ENCODE measurements around the gene DDX19B.
"Not testable (repeated sequence)": the region's sequence is repeated elsewhere in the genome, so short reads cannot be mapped to it uniquely, and the experiment has no call there.

DDX19B gene

DNA sequence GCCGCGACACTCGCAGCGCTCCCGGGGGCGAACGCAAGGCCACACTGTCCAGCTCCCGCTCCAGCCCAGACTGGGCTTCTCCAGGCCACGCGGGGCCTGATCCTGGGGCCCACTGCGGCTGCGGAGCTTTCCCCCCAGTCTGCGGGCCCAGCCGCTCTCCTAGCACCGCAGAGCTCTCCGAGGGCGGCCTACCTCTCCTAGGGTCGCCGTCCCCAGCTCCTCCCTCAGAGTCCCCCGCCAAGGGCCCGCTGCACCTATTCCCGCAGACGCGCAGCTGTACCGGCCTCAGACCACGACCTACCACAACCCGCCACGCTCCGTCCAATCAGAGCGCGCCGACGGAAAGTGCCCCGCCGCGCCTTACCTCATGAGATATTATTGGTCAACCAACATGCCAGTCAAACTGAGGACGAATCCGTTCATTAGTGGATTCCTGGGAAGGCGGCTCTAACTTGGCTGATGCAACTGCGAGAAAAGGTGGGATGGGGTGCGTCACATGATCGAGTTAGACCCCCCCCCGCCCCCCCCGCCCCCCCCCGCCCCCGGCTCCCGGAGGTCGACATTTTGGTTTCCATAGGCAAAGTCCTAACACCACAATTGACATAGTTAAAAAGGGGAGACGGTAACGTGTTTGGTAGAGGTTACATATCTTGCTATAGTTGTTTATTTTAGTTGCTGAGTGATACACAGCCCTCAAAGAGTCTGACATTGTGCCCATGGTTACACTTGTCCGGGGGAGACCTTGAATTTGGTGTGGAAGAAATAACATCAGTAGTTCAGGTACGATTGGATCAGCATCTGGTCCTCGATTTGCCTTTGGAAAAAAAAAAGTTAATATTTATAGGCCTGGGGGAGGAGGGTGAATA, 9.5 kb upstream of the DDX19B start, which contains the start of gene AARS1:
AARS1 (minus strand) TSS at position 278 of the 866 bp plus-strand sequence. CDS start 6,743 bp downstream, outside the sequence.
- DNase-seq: peak; percentile 88

DNA sequence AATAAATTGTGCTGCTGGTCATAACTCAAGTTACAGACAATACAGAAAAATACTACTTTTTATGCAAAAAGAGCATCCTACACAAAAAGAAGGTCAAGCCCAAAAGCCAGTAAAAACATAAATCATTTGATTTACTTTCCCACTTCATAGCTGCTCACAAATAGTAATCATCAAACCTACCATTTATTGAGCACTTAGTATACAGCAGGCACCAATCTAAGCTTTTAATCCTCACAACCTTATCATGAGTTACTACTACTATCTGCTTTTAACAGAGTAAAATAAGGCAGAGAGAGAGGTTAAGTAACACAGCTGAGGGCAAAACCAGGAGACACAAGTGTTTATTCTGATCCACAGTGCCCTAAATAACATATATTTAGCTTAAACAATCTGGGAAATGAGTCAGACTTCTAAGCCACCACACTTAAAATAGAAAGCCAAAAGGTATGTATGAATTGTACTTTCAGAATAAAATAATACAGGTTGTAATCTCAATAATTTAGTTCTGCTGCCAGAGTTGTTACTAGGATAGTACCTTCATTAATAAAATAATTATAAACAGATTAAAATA, 8.0 kb upstream of the DDX19B start:
- DNase-seq: no peak

DNA sequence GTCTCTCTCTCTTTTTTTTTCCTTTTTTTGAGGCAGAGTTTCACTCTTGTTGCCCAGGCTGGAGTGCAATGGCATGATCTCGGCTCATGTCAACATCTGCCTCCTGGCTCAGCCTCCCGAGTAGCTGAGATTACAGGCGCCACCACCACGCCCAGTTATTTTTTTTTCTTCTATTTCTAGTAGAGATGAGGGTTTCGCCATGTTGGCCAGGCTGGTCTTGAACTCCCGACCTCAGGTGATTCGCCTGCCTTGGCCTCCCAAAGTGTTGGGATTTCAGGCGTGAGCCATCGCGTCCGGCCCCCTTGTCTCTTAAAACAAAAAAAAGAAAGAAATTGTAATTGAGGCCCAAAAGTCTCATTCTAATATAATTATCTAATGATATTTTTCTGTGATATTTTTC, 6.8 kb upstream of the DDX19B start:
- DNase-seq: not testable (repeated sequence)

DNA sequence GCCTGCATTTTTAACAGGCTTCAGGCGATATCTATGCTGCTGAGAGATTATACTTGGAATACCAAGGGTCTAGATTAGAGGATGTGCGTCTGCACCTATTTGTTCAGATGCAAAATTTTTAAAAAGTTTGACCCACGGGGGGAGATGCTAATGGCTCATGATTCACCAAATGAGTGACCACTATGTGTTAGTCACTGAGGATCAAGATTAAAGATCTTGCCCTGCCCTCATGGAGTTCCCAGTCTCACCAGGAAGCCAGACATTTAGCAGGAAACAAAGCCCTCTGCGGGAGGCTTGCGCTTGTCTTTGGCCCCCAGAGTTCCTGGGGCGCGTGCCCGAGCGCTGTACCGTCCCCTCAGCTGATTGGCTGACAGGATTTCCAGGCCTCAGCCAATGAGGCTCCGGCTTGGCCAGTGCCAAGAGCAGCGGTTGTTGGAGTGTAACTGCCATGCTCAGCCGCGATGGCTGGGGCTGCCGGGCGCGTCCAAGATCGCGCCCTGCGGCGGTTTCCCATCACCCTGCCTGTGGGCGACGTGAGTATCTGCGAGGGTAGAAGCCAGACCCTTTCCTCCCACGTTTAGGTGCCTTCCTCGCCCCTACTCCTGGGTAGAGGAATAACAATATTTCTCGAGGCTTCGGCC, 4.5 kb upstream of the DDX19B start:
- no peak for DNase-seq

DNA sequence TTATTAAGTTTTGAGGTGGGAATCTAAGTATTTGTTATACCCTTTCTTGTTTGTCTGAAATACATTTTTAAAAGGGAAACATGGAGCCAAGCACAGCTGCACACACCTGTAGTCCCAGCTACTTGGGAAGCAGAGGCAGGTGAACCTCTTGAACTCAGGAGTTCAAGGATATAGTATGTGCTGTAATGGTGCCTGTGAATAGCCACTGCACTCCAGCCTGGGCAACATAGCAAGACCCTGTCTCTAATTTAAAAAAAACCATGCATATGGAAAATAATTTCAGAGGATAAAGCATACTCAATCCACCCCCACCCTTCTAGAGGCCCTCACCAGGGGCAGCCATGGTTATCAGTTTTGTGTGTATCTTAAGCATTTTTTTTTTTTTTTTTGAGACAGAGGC, 3.4 kb upstream of the DDX19B start:
- DNase-seq: no peak

DNA sequence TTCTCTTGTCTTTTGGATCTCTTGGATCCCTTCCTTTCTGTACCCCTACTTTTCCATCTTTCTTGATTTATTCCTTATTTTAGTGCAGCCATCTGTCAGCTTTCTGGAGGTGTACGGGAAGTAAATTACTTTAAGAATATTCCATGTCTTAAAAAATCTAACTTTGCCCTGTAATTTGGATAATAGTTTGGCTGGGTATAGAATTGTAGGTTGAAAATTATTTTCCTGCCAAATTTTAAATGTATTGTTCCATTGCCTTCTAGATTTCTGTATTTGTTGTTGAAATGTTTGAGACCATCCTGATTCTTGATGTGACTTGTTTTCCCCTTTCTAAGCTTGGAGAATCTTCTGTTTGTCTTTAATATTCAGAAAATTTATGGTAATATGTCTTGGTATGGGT, 2.1 kb downstream of the DDX19B start:
- no peak for DNase-seq

DNA sequence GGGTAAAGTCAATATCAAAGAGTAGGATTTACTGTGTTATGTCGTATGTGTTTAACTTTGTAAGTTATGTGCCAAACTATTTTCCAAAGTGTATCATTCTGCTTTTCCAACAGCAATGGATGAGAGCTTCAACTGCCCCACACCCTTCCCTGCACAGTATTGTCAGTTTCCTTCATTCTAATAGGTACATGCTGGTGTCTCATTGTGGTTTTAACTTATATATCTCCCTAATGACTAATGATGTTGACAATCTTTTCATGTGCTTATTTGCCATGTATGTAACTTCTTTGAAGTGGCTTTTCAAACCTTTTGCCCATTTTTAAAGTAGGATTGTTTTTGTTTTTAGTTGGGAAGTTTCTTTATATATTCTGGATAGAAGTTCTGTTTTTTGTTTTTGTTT, 3.8 kb downstream of the DDX19B start:
- no peak for DNase-seq

DNA sequence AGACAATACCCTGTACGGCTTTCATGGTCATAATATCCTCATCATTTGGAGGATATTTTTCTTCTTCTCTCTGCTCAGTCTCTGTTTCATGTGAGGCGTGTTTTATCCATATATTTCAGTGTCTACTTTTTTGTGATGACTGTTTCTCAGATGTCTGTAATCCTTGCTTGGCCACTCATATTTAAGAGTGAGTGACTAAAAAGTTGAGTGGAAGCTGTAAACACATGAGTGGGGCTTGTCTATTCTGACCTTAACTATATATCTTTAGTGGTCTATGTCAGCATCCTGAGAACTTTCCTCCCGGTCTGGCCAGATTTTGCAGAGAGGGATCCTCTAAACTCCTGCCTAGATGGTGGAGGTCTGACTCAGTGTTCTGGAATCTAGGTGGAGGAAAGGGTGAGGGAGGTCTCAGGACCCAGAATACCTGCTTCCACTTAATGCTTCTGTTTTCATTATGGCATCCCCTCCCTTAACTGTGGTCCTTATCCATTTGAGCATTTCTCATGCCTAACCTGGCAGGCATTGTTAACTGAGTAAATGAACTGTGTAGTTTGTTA, 6.0 kb downstream of the DDX19B start:
- no peak for DNase-seq

DNA sequence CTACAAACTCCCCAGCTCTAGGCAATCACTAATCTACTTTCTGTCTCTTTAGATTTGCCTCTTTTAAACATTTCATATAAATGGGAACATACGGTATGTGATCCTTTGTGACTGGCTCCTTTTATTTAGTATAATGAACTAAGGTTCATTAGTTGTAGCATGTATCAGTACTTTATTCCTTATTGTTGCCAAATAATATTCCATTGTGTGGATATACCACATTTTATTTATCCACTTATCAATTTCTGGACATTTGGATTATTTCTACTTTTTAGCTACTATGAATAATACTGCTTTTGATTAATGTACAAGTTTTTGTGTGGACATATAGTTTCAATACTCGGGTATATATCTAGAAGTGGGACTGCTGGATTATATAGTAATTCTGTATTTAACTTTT, 7.9 kb downstream of the DDX19B start:
- no peak for DNase-seq

DNA sequence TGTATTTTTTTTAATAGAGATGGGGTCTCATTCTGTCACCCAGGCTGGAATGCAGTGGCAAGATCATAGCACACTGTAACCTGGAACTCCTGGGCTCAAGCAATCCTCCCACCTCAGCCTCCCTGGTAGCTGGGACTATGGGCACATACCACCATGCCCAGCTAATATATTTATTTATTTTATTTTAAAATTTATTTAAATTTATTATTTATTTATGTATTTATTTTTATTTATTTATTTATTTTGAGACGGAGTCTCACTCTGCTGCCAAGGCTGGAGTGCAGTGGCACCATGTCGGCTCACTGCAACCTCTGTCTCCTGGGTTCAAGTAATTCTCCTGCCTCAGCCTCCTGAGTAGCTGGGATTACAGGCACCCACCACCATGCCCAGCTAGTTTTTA, 8.7 kb downstream of the DDX19B start:
- DNase-seq: not testable (repeated sequence)

DNA sequence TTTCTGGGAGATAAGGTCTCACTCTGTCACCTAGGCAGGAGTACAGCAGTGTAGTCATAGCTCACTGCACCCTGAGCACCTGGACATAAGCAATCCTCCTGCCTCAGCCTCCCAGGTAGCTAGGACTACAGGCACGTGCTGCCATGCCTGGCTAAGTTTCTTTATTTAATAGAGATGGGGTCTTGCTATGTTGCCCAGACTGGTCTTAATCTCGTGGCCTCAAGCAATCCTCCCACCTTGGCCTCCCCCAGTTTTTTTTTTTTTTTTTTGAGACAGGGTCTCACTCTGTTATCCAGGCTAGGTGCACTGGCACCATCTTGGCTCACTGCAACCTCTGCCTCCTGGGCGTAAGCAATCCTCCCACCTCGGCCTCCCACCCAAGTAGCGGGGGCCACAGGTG, 21.1 kb downstream of the DDX19B start:
- DNase-seq: no peak

DNA sequence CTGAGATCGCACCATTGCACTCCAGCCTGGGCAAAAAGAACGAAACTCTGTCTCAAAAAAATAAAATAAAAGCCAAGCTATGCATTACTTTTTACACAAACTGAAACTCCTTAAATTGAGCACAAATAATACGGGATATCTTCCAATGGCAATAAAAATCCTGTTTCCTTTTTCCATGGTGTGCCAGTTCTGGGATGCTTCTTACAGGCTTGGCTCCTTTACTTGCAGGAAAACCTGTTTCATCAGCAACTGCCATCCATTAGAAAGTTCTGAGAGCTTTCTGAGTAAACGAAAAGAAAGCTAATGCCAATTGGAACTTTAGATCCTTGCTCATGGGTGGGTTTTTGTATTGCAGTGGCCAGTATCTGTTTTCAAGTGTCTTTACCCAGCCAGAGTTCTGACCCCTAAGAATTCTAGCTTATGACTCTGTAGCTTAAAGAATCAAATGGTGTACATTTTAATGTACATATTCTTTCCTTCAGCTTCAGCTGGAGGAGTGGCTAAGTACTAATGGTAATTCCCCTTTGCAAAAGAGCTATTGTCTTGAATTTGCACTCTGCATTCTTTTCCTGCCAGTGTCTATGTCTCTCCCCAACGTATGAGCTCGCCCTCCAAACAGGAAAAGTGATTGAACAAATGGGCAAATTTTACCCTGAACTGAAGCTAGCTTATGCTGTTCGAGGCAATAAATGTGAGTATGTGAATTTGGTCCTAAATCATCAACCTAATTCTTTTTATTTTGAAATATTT, 26.2 kb downstream of the DDX19B start:
- no peak for DNase-seq

DNA sequence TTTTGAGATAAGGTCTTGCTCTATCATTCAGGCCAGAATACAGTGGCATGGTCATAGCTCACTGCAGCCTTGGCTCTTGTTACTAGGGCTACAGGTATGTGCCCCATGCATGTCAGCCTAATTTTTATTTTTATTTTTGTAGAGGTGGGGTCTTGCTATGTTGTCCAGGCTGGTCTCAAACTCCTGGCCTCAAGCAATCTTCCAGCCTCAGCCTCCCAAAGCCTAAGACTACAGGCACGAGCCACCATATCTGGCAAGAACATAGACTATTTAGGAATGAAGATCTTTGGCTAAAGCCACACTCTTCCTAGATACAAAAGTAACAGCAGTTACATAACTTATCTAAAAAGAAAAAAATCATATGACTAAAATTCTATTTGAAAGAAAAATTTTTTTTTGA, 32.1 kb downstream of the DDX19B start:
- DNase-seq: no peak

DNA sequence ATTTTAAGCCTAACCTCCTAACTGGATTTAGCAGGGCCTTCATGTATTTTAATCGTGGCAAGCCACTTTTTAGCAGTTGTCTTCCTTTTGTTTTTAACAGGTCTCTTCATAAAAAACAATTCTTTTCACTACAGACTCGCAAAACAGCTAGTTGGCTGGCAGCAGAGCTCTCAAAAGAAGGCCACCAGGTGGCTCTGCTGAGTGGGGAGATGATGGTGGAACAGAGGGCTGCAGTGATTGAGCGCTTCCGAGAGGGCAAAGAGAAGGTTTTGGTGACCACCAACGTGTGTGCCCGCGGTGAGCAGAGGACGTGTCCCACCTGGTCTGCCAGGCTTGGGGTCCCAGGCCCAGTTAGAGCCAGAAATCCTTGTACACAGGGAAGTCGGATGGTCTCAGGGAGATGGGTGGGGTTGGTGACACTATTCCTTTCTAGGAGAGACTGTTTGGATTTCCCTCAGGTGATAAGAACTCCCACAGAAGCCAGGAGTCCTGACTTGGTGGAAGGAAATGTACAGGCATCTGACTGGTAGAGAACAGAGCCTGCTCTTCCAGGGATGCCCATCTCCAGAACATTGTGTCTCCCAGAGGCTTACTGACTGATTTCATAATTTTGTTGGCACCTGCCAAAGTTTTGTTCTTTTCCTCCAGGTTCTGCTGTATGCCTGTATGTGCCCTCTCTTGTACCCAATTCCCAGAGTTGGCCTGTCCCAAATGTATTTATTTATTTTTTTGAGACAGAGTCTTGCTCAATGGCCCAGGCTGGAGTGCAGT, 32.8 kb downstream of the DDX19B start:
- DNase-seq: no peak

DNA sequence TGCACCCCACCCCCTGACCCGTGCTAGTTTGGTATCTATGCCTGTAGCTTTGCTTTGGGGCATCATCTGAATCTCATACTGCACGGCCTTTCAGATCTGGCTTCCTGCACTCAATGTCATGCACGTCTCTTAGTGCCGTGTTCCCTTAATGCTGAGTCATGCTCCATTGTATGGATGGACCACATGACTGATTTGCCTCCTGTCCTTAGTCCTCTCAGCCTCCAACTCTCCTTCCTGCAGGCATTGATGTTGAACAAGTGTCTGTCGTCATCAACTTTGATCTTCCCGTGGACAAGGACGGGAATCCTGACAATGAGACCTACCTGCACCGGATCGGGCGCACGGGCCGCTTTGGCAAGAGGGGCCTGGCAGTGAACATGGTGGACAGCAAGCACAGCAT, 33.7 kb downstream of the DDX19B start:
- not testable (repeated sequence) for DNase-seq

DNA sequence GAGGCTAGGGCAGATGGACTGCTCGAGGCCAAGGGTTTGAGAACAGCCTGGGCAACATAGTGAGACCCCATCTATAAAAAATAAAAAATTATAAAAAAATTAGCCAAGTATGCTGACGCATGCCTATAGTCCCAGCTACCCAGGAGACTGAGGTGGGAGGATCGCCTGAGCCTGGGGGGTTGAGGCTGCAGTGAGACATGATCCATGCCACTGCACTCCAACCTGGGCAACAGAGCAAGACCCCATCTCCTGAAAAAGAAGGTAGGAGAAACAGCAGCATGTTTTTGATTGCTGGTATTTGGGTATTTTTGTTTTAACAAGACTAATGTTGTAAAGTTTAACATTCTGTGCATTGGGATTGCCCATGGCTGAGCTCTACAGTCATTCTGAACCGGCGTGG, 38.8 kb downstream of the DDX19B start:
- no peak for DNase-seq

DNA sequence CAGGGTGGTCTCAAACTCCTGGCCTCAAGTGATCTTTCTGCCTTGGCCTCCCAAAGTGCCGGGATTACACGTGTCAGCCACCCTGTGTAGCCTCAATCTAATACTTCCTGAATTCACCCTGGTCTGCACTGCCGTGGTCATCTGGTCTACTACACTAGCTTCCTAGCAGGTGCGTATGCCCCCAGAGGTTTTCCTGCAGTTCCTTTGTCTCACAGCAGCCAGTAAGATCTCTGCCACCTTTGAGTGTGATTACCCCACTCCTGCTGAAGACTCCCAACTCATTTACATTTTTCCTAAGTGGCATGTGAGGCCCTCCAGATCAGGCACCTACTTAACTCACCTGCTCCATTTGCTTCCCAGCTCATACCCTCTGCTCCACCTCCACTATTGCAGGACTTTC, 42.6 kb downstream of the DDX19B start:
- DNase-seq: no peak

DNA sequence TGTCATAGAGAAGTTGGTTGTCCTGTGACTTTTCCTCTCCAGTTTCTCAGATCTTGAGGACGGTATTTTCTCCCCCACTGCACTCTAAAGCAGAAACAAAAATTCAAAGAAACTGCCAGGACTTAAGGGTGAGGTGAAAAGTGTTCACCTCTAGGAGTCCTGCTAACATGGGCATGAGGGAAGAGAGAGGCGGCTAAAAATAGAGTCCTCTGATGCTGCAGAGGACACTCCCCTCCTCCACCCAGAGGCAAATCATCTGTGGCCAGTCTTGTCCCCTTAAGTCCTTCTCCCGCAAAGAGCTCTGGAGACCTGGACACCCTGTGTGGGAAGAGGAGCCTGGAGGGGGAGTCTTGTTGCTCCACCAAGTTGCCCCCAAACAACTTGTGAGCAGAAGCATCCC, 43.0 kb downstream of the DDX19B start:
- DNase-seq: no peak

DNA sequence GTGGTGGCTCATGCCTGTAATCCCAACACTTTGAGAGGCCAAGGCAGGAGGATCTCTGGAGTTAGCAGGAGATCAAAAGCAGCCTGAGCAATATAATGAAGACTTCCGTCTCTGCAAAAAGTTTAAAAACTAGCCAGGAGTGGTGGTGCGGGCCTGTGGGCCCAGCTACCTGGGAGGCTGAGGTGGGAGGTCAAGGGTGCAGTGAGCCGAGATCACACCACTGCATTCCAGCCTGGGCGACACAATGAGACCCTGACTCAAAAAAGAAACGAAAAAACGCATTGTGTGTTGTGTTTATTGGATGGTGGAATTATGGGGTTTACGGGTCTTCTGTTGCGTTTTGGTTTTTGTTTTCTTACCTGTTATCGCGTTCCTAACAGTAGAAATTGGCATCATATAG, 46.9 kb downstream of the DDX19B start:
- DNase-seq: peak; percentile 23

DNA sequence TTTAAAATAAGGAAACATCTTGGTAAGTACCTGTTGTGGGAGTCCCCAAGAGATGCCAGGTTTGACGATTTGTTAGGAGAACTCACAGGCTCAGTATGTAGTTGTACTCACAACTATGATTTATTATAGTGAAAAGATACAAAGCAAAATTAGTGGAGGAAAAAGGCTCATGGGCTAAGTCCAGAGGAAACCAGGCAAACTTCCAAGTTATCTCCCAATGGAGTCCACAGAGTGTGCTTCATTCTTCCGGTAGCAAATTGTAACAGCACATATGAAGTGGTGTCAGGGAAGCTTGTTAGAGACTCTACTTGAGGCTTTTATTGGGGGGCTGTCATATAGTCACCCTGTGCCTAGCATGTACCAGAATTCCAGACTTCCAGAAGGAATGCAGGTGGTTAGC, 50.0 kb downstream of the DDX19B start:
- DNase-seq: no peak

DNA sequence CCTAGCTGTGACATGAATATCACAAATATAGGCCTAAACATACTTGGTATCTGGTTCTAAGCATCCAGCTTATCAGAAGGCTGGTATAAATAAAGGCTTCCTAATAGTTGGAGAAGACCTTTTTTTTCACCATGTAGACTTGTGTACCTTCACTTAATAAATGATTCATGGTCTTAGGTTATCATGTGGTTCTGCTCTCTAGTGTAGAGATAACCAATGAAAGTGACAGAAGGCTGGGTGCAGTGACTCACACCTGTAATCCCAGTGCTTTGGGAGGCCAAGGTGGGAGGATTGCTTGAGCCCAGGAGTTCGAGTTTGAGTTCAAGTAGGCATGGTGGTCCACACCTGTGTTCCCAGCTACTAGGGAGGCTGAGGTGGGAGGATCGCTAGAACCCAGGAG, 50.8 kb downstream of the DDX19B start:
- no peak for DNase-seq

DNA sequence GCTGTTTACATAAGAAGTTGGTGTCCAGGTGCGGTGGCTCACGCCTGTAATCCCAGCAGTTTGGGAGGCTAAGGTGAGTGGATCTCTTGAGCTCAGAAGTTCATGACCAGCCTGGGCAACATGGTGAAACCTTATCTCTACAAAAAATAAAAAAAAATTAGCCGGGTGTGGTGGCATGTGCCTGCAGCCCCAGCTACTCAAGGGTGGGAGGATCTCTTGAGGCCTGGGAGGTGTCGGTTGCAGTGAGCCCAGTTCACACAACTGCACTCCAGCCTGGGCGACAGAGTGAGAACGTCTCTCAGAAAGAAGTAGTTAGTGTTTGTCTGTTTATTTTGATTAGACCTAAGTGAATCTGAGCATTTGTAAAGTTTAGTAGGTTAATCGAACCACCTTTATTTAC, 60.6 kb downstream of the DDX19B start:
- DNase-seq: no peak

Measured in activated T-cell treated with anti-CD3 and anti-CD28 coated beads, Interleukin-2, amount 50 U/mL, for 1 hour (primary cell).